HepG2 (cell line): ENCODE results near the gene ZNF160. TPM values are rescaled to one million over a fixed set of nuclear protein-coding genes. Genes with fewer than 3 reads are reported as not detected.

Experiments
- ATAC-seq: fragments of 200-7000 bp; cut with Tn5 transposase; 3 replicates; pipeline ENCODE4 v1.9.1; 2020; ENCODE audit warnings: mild to moderate bottlenecking, moderate library complexity
- Bru-seq: library from RNA; stranded (reverse); fragments of 400-500 nt; gene quantifications from one replicate; lab custom pipeline; 2021; lab: Mats Ljungman, UMichigan
- BruChase-seq, 2 experiments: library from RNA; stranded (reverse); fragments of 400-500 nt; gene quantifications; one replicate each; lab custom pipeline; 2021; lab: Mats Ljungman, UMichigan
- BruUV-seq: library from RNA; stranded (reverse); fragments of 400-500 nt; replicated peaks from 2 replicates; lab custom pipeline; 2021; lab: Mats Ljungman, UMichigan
- CTCF ChIA-PET: fragments of 300-600 bp; formaldehyde crosslinking; extraction: SDS; loops from one replicate; lab custom pipeline; 2021; ENCODE audit warnings: low total read pairs, inconsistent platforms, low intra/inter-chr PET ratio; lab: Yijun Ruan, JAX
- POLR2A ChIA-PET: fragments of 350-600 bp; sonication (Branson Sonifier 250); formaldehyde crosslinking; loops from one replicate; lab custom pipeline; 2020; ENCODE audit warnings: antibody characterized with exemption, inconsistent platforms; lab: Yijun Ruan, JAX
- DNase-seq: peaks from one replicate; pipeline ENCODE4 v3.0.0-alpha.2; 2015; ENCODE audit warnings: low spot score
- FAIRE-seq: peaks from 3 replicates; lab custom pipeline; 2011; peaks lifted over from hg19 to GRCh38; lab: Jason Lieb, UNC
- H2AFZ ChIP-seq: one replicate; pipeline ENCODE4 v1.6.1; 2011; ENCODE audit warnings: low read length, inconsistent platforms
- H3K27ac ChIP-seq: fragments of 300-600 bp; 3 replicates; pipeline ENCODE4 v1.8.0; 2011; ENCODE audit warnings: mixed run types, mild to moderate bottlenecking, mixed read lengths, low read length, inconsistent platforms; ENCODE audit not compliant: insufficient read depth; ENCODE audit errors: extremely low read length
- H3K27me3 ChIP-seq, 2 experiments: fragments of 200-600 bp in 1 of 2; 2 replicates in 1 of 2; 3 replicates in 1 of 2; pipeline versions ENCODE4 v1.6.0 to v1.8.0; 2011; ENCODE audit warnings: low read length in 2 of 2, mild to moderate bottlenecking in 2 of 2, moderate library complexity in 2 of 2, inconsistent platforms in 1 of 2; ENCODE audit not compliant: insufficient read depth in 2 of 2, control insufficient read depth in 1 of 2
- H3K36me3 ChIP-seq, 2 experiments: fragments of 200-600 bp in 1 of 2; replicated peaks in 1 of 2; 2 replicates in 1 of 2; 3 replicates in 1 of 2; pipeline versions ENCODE4 v1.5.1 to v1.8.0; 2011; ENCODE audit warnings: low read length in 2 of 2, inconsistent platforms in 1 of 2; ENCODE audit not compliant: insufficient read depth in 2 of 2, control insufficient read depth in 1 of 2
- H3K4me1 ChIP-seq: 2 replicates; pipeline ENCODE4 v1.5.1; 2012; ENCODE audit warnings: low read length, inconsistent platforms; ENCODE audit not compliant: insufficient read depth
- H3K4me2 ChIP-seq: 2 replicates; pipeline ENCODE4 v1.6.0; 2011; ENCODE audit warnings: low read depth, low read length, inconsistent platforms
- H3K4me3 ChIP-seq, 3 experiments: fragments of 200-600 bp in 1 of 3; sonication (generic), shearing (Covaris generic) in 1 of 3; replicated peaks in 1 of 3; 2 replicates each; pipeline ENCODE4 v1.5.1; 2011 to 2016; ENCODE audit warnings: low read length in 3 of 3, inconsistent platforms in 2 of 3, low read depth in 2 of 3, mild to moderate bottlenecking in 2 of 3, control low read depth in 1 of 3, mixed read lengths in 1 of 3; ENCODE audit not compliant: insufficient read depth in 1 of 3
- H3K79me2 ChIP-seq: one replicate; pipeline ENCODE4 v1.6.1; 2011; ENCODE audit warnings: low read length, inconsistent platforms; ENCODE audit not compliant: insufficient read depth
- H3K9ac ChIP-seq: 2 replicates; pipeline ENCODE4 v1.6.0; 2011; ENCODE audit warnings: mild to moderate bottlenecking, low read depth, low read length, inconsistent platforms; ENCODE audit not compliant: insufficient read depth
- H3K9me3 ChIP-seq: 2 replicates; pipeline ENCODE4 v1.5.1; 2012; ENCODE audit warnings: mild to moderate bottlenecking, low read length
- H4K20me1 ChIP-seq: 2 replicates; pipeline ENCODE4 v1.6.0; 2011; ENCODE audit warnings: inconsistent platforms, mild to moderate bottlenecking, low read length, moderate library complexity; ENCODE audit not compliant: insufficient read depth
- ESRRA ChIP-seq: sonication (generic); formaldehyde crosslinking; IDR thresholded peaks from 2 replicates; pipeline ENCODE4 v1.5.1; 2020; ENCODE audit warnings: mild to moderate bottlenecking, low read depth, missing genetic modification reagents
- GATAD1 ChIP-seq: IDR thresholded peaks from 2 replicates; pipeline ENCODE4 v1.6.1; 2016; ENCODE audit warnings: missing genetic modification reagents, missing compliant biosample characterization
- KAT8 ChIP-seq: IDR thresholded peaks from 2 replicates; pipeline ENCODE4 v1.6.1; 2016; ENCODE audit warnings: missing genetic modification reagents, missing compliant biosample characterization
- MLX ChIP-seq: IDR thresholded peaks from 2 replicates; pipeline ENCODE4 v1.6.1; 2016
- PRMT3 ChIP-seq: sonication (generic); formaldehyde crosslinking; IDR thresholded peaks from 2 replicates; pipeline ENCODE4 v1.8.1; 2022; ENCODE audit warnings: low read depth, mild to moderate bottlenecking, moderate library complexity, missing genetic modification reagents, borderline replicate concordance
- RNF219 ChIP-seq: sonication (generic); formaldehyde crosslinking; IDR thresholded peaks from 2 replicates; pipeline ENCODE4 v1.5.0; 2020; ENCODE audit warnings: mild to moderate bottlenecking, missing genetic modification reagents
- ZNF160 ChIP-seq: sonication (generic); formaldehyde crosslinking; IDR thresholded peaks from 2 replicates; pipeline ENCODE4 v1.8.0; 2022; ENCODE audit warnings: mild to moderate bottlenecking, inconsistent platforms, missing genetic modification reagents
- ZNF280B ChIP-seq: sonication (generic); formaldehyde crosslinking; IDR thresholded peaks from 2 replicates; pipeline ENCODE4 v1.5.0; 2020; ENCODE audit warnings: missing genetic modification reagents, mild to moderate bottlenecking, borderline replicate concordance
- WGBS: methylation state at CpG from one replicate; pipeline ENCODE4 v1.1.6; 2017; ENCODE audit warnings: low lambda C conversion rate; 5-methylcytosine and 5-hydroxymethylcytosine counted together
- in situ Hi-C: cut with HindIII; loops from 2 replicates; pipeline ENCODE4 v1.10.0; 2017; ENCODE audit warnings: low pct_unique_long_range_greater_than_20kb; ENCODE audit not compliant: extremely low pct_ligation_motif_present
- intact Hi-C: fragments of 100-400 bp; cut with micrococcal nuclease; formaldehyde crosslinking; loops from one replicate; pipeline ENCODE4 v1.10.0; 2022; ENCODE audit not compliant: unreplicated experiment
- long read RNA-seq, 2 experiments: library from RNA in 1 of 2; library from polyadenylated mRNA in 1 of 2; stranded (forward) in 1 of 2; unstranded in 1 of 2; transcript quantifications; one replicate each; pipeline ENCODE4 v2.0.0, GENCODE V29; 2019 to 2022
- polyA minus RNA-seq, 3 experiments: library from RNA; depleted of rRNA, polyadenylated mRNA; stranded (reverse); fragments of >200 nt; gene quantifications; 2 replicates each; pipeline ENCODE4 v1.2.3, GENCODE V29; 2011; ENCODE audit warnings: low replicate concordance in 1 of 3
- polyA plus RNA-seq, 8 experiments: library from polyadenylated mRNA; depleted of rRNA in 3 of 8; stranded (reverse) in 7 of 8; unstranded in 1 of 8; fragments of >200 nt; fragmentation: Illumina TruSeq in 4 of 8; extraction: Trizol in 4 of 8; gene quantifications; 2 replicates each; pipeline versions ENCODE4 v1.2.1 to v1.2.3, GENCODE V29; 2011 to 2016; ENCODE audit warnings: low read depth in 4 of 8, missing spikeins in 1 of 8, mixed read lengths in 1 of 8; ENCODE audit not compliant: insufficient read depth in 1 of 8
- total RNA-seq, 5 experiments: library from RNA; depleted of rRNA; stranded (reverse); fragments of >200 nt; fragmentation: Illumina TruSeq; extraction: Trizol; gene quantifications; 2 replicates each; pipeline ENCODE4 v1.2.3, GENCODE V29; 2016; ENCODE audit warnings: low read depth in 1 of 5

Gene ZNF160
- total RNA-seq (2016; rRNA removed; fragmentation: Illumina TruSeq; extraction: Trizol): 12.1 and 14.5 TPM in 2 replicates
- 1.8 and 1.9 TPM in 2 replicates for total RNA-seq (2016; cell fraction: cytosol; rRNA removed; fragmentation: Illumina TruSeq; extraction: Trizol; ENCODE audit: low read depth)
- 13.3 and 13.9 TPM in 2 replicates for total RNA-seq (2016; cell fraction: insoluble cytoplasmic fraction; rRNA removed; fragmentation: Illumina TruSeq; extraction: Trizol)
- total RNA-seq (2016; cell fraction: membrane; rRNA removed; fragmentation: Illumina TruSeq; extraction: Trizol): 4.6 and 4.7 TPM in 2 replicates
- 12.9 and 16.9 TPM in 2 replicates for total RNA-seq (2016; cell fraction: nucleus; rRNA removed; fragmentation: Illumina TruSeq; extraction: Trizol)
- 8.1 and 8.4 TPM in 2 replicates for polyA plus RNA-seq (2011; rRNA removed)
- polyA plus RNA-seq (2011; cell fraction: cytosol; rRNA removed): 4.1 and 5.1 TPM in 2 replicates
- 26.0 and 27.3 TPM in 2 replicates for polyA plus RNA-seq (2011; cell fraction: nucleus; rRNA removed)
- 8.0 and 9.4 TPM in 2 replicates for polyA plus RNA-seq (2012)
- polyA plus RNA-seq (2016; cell fraction: cytosol; fragmentation: Illumina TruSeq; extraction: Trizol; ENCODE audit: low read depth): 0.28 and 0.32 TPM in 2 replicates
- 6.5 TPM in 2 replicates for polyA plus RNA-seq (2016; cell fraction: insoluble cytoplasmic fraction; fragmentation: Illumina TruSeq; extraction: Trizol; ENCODE audit: low read depth)
- 0.78 and 1.0 TPM in 2 replicates for polyA plus RNA-seq (2016; cell fraction: membrane; fragmentation: Illumina TruSeq; extraction: Trizol; ENCODE audit: low read depth)
- 19.2 and 24.1 TPM in 2 replicates for polyA plus RNA-seq (2016; cell fraction: nucleus; fragmentation: Illumina TruSeq; extraction: Trizol; ENCODE audit: insufficient read depth, low read depth)
- polyA minus RNA-seq (2011; rRNA and poly(A)+ RNA removed; ENCODE audit: low replicate concordance): 11.3 and 19.4 TPM in 2 replicates
- 7.6 and 9.4 TPM in 2 replicates for polyA minus RNA-seq (2011; cell fraction: cytosol; rRNA and poly(A)+ RNA removed)
- polyA minus RNA-seq (2011; cell fraction: nucleus; rRNA and poly(A)+ RNA removed): 30.6 and 42.0 TPM in 2 replicates
- percentile 74 among the genes with signal in this experiment for Bru-seq, nascent RNA
- percentile 57 among the genes with signal in this experiment for BruChase-seq, experiment 1, labeled RNA remaining after a 6-hour chase
- BruChase-seq, experiment 2, labeled RNA remaining after a 2-hour chase: percentile 68 among the genes with signal in this experiment
- long read RNA-seq, experiment 1, full-length matches to known transcripts: 1 of 5 reads
- long read RNA-seq, experiment 1, partial matches to known transcripts: 0 of 5 reads
- long read RNA-seq, experiment 1, other reads (novel, unspliced or antisense): 4 of 5 reads
- long read RNA-seq, experiment 2, full-length matches to known transcripts: 2 of 5 reads
- long read RNA-seq, experiment 2, partial matches to known transcripts: 0 of 5 reads
- long read RNA-seq, experiment 2, other reads (novel, unspliced or antisense): 3 of 5 reads

- Histone ChIP-seq H3K27ac (peak within 1 kb of the TSS; percentile 56), H4K20me1 (no peaks in the 10 kb centered on the region), H3K4me1 (0 out of 2 replicates have a peak, but pooled peaks cover 7% of the 10 kb centered on the region), H2AFZ (no peak within 1 kb of the TSS), H3K9ac (peak within 1 kb of the TSS; percentile 77), H3K4me3 (peak within 1 kb of the TSS; percentile 59 to 87 (median 79)), H3K36me3 (0 out of 5 replicates have a peak, but pooled peaks cover 0 to 6% of the 10 kb centered on the region in 2 experiments), H3K9me3 (peaks cover 19% of the 10 kb centered on the region; the same call in 1 of the 2 replicates), H3K27me3 (no peaks in the 10 kb centered on the region), H3K4me2 (peak within 1 kb of the TSS; percentile 73), H3K79me2 (peaks cover 21% of the 10 kb centered on the region)
- POLR2A ChIA-PET: no interaction called here
- DNase-seq (peak; percentile 80), ATAC-seq (peak; percentile 94), FAIRE-seq (no peak)
- in situ Hi-C loops: no loop called here
- BruUV-seq: no TSS peak
- intact Hi-C loops: no loop called here
- 57% methylated on average over 63 of the region's 67 CpGs for WGBS
- CTCF ChIA-PET: no interaction called here
- TF ChIP-seq PRMT3 (CRISPR knock-in tag) (no peak), ZNF280B (CRISPR knock-in tag) (no peak), ESRRA (CRISPR knock-in tag) (0 out of 2 replicates have a peak, but pooled peaks have one; percentile 24), GATAD1 (CRISPR knock-in tag) (peak; percentile 60), KAT8 (peak; percentile 62), RNF219 (CRISPR knock-in tag) (no peak), MLX (no peak), ZNF160 (no peak)
These were observed at the start of gene ZNF160 for GRCh38 chr19:53103234-53104203. ZNF160 (minus strand) TSS chr19:53103422; CDS start chr19:53086276, 17,146 bp downstream.
